Endometrial microvascular endothelial cells (primary cell): Measurements from ENCODE around the gene TMEM254. TPM values are rescaled to one million over a fixed set of nuclear protein-coding genes. Genes with fewer than 3 reads are reported as not detected.
"Not testable (repeated sequence)": the region's sequence is repeated elsewhere in the genome, so short reads cannot be mapped to it uniquely, and the experiment has no call there.

Experiments
- in situ Hi-C: cut with HindIII; loops from 2 replicates; pipeline ENCODE4 v1.10.0; 2017; ENCODE audit warnings: low sequenced_read_pairs, low pct_unique_long_range_greater_than_20kb; ENCODE audit errors: inconsistent ontology term
- total RNA-seq: library from RNA; depleted of rRNA; stranded (reverse); fragments of >200 nt; gene quantifications from one replicate; pipeline ENCODE4 v1.2.3, GENCODE V29; 2015; ENCODE audit errors: inconsistent ontology term

TMEM254 gene, protein sequence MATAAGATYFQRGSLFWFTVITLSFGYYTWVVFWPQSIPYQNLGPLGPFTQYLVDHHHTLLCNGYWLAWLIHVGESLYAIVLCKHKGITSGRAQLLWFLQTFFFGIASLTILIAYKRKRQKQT
- 12.9 TPM for total RNA-seq

DNA sequence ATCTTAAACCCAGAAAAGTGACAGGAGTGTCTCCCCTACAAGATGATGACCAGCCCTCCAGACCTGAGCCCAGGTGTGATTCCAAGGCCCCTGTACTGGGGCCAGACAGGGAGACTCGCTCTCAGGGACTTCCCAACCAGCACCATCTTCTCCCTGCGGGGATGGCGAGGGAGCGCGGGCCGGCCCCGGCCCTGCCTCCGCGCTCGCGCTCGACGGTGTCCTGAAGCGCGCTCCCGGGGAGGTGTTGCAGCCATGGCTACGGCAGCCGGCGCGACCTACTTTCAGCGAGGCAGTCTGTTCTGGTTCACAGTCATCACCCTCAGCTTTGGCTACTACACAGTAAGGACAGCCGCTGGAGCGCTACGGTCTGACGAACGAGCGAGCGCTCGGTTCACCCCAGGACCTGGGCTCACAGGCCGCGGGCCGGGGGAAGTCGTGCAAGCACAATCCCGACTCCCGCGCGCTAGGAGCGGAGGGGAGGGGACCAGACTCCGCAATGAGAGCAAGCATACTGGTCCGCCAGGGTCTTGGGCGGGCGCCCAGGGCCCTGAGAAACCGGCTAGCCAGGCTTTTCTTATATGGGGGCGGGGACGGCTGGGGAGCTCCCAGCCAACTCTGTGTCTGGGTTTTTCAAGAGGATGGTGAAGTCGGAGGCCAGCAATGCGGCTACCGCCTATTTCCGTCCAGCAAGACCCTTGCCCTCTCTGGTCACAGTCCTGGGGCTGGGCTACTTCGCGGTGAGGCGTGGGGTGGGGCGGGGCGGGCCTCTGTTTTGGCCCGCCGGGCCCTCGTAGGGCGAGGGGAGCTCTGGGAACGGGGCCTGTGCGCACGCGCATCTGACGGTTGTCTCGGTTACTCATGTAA, at the start of gene TMEM254:
TSS of gene TMEM254 (plus strand) at position 218 of the 864 bp plus-strand sequence. CDS start at position 253, 35 bp downstream.
- in situ Hi-C loops = no loop called here

DNA sequence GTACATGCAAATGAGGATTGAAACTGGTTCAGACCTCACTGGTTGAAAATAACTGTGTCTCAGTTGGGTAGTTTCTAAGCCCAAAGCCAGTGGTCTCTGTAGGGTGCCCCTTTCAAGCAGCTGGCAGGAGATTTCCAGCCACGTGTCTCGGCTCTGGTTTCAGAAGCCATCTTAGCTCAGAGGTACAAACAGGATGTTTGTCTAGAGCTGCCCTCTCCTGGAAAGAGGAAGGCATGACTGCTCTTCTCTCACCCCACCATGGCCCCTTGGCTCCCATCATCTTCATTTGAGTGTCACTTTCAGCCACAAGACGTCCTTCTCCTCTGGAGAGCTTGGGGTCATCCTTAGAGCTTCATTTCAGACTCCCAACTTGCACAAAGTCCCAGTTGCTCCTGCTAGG, 49.3 kb upstream of the TMEM254 start:
- in situ Hi-C loops = not testable (repeated sequence)

DNA sequence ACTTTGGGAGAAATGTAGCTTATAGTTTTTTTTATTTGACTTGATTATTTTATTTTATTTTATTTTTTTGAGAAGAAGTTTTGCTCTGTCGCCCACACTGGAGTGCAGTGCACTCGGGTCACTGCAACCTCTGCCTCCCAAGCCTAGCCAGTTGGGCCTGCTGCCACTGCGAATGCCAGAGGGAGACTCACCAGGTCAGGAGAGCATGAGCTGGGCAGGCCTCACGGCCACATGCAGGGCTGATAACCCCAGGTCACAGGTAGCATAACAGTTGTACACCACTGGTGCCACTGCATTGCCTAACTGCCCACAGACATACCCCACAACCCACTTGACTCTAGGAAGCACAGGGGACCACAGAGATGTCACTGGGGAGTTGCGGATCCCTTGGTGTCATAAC, 48.6 kb upstream of the TMEM254 start:
- in situ Hi-C loops = not testable (repeated sequence)

DNA sequence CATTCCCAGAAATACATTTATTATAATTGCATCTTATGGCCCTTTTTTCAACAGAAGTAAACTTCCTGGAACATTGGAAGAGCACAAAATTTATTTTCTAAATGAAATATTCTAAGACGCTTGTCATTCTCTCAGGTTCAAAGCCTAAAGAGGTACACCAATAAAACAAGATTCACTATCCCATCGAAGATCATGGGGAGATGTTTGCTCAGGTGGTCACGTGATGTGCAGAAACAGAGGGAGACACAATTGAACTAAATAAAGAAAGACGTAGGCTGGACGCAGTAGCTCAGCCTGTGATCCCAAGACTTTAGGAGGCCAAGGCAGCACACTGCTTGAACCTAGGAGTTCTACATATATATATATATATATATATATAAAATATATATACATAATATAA, 46.0 kb upstream of the TMEM254 start:
- in situ Hi-C loops = no loop called here

DNA sequence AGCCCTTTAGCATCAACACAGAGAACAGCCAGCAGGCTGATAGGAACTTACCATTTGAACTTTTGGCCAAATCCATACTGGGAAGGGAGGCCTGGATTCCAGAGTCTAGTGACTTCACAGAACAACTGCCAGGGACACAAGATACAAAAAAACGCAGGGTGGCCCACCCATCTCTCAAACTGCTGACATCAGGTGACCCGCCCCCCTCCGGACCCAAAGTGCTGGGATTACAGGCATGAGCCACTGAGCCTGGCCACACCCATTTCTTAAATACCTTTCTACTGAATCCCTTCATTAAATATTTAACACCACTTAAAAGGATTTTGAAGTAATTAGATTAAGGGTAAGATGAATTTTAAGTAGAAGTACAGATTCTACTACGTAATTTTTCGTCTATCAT, 43.7 kb upstream of the TMEM254 start:
- in situ Hi-C loops = not testable (repeated sequence)

DNA sequence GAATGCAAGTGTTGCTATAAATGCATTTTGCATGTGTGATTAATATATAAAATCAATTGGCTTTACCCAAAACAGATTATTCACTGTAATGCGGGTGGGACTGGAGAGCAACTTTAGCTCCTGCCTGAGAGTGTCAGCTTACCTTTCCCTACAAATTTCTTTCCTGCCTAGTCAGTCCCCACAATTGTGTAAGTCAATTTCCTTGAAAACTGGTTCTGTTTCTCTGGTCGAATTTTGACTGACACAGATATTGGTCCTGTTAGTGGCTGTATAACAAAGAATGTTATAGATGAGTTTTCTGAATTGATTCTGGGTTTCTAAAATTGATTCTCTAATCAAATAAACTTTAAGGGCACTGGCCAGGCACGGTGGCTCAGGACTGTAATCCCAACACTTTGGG, 43.0 kb upstream of the TMEM254 start:
- in situ Hi-C loops = not testable (repeated sequence)

DNA sequence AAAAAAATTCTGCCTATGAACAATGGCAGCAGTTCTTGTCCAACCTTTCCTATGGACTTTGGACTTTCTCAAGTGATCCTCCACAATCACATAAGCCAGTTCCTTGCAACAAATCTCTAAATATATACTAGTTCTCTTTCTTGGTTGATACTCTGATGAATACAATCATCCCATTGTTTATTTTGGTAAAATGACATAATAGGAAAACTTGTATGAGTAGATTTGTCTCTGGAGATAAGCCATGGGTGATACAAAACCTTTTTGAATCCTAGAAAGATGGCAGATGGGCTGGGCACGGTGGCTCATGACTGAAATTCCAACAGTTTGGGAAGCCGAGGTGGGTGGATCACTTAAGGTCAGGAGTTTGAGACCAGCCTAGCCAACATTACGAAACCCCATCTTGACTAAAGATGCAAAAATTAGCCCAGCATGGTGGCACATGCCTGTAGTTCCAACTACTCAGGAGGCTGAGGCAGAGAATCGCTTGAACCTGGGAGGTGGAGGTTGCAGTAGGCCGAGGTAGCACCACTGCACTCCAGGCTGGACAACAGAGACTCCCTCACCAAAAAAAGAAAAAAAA, 41.5 kb upstream of the TMEM254 start:
- in situ Hi-C loops = not testable (repeated sequence)

DNA sequence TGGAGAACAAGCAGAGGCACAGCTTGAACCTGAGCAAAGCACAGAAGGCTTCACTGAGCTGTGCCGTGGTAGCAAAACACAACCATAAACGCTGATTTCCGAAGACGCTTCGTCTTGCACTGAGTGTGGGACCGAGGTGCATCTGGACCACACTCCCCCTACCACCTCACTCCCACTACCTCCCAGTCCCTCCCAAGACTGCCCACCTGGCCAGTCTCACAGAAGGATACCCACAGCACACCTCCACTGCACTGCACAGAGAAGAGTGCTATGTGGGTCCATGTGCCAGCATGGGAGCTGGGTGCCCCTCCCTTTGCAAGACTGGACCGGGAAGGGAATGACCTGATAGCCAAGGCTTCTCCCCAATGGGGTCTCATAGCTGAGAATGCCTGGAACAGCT, 40.2 kb upstream of the TMEM254 start:
- in situ Hi-C loops = not testable (repeated sequence)

DNA sequence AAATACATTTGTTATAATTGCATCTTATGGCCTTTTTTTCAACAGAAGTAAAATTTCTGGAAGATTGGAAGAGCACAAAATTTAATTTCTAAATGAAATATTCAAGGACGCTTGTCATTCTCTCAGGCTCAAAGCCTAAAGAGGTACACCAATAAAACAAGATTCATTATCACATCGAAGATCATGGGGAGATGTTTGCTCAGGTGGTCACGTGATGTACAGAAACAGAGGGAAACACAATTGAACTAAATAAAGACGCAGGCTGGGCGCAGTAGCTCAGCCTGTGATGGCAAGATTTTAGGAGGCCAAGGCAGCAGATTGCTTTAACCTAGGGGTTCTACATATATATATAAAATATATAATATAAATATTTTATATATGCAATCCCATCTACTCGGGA, 37.3 kb upstream of the TMEM254 start:
- in situ Hi-C loops = no loop called here

DNA sequence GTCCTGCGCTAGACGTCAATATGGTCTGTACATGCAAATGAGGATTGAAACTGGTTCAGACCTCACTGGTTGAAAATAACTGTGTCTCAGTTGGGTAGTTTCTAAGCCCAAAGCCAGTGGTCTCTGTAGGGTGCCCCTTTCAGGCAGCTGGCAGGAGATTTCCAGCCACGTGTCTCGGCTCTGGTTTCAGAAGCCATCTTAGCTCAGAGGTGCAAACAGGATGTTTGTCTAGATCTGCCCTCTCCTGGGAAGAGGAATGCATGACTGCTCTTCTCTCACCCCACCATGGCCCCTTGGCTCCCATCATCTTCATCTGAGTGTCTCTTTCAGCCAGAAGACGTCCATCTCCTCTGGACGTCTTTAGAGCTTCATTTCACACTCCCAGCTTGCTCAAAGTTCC, 33.5 kb upstream of the TMEM254 start:
- in situ Hi-C loops = not testable (repeated sequence)

DNA sequence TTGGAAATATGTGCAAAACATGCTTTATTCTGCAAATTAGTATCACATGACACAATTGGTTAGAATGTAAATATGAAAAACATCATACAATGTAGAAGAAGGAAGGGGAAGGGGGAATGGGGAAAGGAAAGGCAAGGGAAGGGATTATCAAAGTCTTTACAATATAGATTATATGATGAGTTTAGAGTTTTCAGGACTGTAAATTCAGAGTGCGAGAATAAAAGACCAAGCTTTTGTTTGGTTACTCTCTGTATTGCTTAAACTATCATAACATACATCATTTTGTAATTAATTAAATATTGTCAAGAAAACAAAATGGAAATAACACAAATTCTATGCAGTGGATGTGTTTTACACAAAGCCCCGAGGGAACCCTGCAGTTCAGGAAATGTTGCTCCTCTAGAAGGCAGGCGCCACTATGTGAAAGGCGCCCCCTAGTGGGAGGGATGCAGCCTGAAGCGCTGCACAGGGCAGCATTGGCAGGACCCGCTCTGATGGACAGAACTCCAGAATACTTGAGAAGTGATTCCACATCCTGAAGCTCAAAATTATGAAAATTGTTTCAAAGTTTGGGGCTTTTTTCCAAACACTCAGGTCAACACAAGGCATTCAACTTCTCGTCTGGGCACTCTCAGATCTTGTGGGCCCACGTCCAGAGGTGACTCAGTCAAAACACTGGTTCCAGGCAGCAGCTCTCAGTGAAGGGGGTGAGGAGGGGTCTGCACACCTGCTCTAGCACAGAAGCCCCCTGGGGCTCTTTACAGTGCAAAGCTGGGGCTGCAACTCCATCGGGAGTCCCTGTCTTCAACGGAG, 31.6 kb upstream of the TMEM254 start:
- in situ Hi-C loops = no loop called here

DNA sequence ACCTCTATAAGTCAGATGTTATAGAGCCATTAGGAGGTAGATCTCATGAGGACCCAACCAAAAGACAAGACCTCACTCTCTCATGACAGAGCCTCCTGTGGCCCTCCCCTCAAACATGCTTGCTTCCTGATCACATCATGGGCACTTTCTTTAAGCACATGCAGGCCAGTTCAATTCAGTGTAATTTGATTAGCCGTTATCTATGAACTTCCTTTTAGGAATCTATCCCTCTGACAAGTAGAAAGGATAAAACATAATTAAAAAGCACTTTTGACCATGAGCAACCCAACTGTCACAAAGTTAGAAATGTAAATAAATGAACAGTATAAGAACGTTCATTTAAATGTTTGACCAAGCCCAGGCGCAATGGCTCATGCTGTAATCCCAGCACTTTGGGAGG, 27.7 kb upstream of the TMEM254 start:
- in situ Hi-C loops = no loop called here

DNA sequence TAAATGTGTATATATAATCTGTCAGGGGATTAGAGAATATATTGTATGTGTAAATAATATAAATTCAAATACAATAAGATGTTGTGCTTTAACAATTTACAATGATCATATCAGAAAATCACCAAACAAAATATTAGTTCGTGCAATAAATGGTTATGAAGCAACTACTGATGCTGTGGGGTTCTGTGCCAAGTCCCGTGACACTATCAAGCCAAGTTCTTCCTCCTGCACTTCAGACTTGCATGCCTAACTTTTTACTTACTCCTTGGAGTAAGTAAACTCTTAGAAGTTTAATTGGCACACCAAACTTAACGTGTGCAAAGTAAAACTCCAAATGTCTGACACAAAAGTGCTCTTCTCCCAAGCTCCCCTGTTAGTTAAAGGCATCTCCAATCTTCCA, 26.5 kb upstream of the TMEM254 start:
- in situ Hi-C loops = no loop called here

DNA sequence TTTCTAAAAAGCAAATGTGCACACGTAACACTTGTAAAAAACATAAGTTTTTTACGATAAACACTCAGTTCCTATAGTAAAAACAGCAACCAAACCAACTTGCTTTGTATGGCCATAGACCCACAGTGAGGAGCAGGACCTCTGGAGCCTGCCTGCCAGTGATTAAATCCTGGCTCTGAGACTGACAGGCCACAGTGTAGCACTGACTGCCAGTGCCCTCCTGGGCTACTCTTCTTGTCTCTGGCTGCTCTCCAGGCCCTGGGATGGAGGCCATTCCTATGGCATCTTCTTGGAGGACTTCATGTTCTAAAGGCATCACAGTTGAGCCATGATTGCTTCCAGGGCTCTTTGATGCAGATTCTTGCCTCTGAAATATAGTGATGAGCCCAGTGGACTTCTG, 22.7 kb upstream of the TMEM254 start:
- in situ Hi-C loops = no loop called here

DNA sequence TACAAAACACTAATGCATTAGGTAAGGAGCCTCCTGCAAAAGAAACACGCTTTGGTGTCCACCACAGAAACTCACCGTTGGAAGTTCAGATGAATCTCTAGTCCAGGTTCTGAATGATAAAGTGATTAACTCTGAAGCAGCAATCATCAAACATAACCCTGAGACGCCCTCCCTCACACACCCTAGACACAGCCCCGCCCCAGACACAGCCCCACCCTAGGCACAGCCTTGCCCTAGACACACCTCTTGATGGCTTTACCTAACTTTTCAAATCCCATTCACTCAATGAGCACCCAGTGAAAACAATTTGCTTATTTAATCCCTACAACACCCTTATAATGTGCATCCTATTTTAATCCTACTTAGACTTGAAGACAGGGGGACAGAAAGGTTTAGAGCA, 21.3 kb upstream of the TMEM254 start:
- in situ Hi-C loops = no loop called here

DNA sequence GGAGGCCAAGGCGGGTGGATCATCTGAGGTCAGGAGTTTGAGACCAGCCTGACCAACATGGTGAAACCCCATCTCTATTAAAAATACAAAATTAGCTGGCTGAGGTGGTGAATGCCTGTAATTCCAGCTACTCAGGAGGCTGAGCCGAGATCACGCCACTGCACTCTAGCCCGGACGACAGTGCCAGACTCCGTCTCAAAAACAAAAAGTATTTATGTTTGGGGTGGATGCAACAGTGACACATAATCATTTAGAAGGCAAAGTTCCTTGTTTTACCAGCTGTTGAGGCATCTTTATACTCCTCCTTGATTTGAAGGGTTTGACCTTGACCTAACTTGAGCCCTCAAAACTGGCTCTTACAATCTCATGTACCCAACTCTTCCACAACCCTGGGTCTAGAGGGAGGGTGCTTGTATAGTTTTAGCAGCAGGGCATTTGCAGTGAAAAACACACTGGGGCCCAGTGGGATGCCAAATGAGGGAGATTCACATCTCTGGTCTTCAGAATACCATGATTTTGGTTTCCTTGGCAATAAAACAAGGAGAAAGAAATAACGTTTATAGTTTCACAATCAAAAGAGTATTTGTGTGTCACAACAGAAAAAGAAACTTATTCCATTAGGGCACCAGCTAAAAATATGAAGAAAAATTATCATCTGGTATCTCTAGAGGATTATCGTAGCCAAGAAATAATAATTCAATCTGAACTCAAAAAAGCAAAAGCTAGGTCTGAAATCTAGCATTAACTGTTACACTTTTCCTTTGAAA, 14.2 kb upstream of the TMEM254 start:
- in situ Hi-C loops = no loop called here

DNA sequence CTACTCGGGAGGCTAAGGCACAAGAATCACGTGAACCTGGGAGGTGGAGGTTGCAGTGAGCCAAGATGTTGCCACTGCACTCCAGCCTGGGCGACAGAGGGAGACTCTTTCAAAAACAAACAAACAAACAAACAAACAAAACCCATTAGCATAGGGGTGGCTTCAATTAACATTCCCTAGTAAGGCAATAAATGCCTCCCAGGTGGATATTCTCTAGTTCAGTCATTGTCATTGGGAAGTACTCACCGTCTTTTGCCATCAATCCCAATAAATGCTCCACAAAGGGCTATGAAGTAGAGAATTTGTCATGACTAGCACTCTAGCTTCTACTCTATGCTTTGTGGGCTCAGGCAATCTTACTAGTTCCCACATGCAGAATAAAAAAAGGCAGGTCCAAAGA, 11.7 kb upstream of the TMEM254 start:
- in situ Hi-C loops = no loop called here

DNA sequence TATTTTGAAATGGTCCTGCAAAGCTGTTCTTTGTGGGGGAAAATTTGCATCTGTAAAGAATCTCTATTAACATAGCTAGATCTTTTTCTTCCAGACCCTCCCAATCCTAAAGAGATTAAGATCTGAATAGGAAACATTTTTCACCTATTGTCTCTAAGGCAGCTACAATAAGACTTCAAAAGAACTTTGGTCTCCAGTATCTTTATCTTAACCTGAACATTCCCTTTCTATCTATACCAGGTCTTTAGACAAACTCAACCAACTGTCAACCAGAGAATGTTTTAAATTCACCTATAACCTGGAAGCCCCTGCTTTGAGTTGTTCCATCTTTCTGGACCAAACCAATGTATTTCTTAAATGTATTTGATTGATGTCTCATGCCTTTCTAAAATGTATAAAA, 10.6 kb upstream of the TMEM254 start:
- in situ Hi-C loops = not testable (repeated sequence)

DNA sequence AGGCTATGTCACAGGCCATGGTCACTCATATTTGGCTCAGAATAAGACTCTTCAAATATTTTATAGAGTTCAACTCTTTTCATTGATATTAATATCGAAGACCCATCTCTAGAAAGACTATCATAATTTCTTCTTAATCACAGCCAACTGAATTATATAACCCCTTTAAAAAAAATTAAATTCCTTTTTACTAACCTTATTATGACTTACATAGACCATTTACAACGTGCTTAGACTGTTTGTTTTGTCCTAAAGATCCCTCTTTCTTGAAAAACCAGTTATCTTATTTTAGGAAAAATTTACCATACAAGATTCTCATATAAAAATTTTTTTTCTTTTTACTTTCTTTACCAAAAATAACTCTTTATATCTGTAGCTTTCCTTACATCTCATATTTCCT, 10.2 kb upstream of the TMEM254 start:
- in situ Hi-C loops = no loop called here
